Mucosa of descending colon (tissue), 3 donors: Measurements from ENCODE around the gene GRIN1. TPM values are rescaled to one million over a fixed set of nuclear protein-coding genes. Genes with fewer than 3 reads are reported as not detected.

Experiments used
- ATAC-seq: fragments of 200-7000 bp; cut with Tn5 transposase; one replicate; pipeline ENCODE4 v1.9.1; 2020; ENCODE audit warnings: mild to moderate bottlenecking, moderate library complexity
- DNase-seq, 3 donors: peaks; one replicate each; pipeline ENCODE4 v3.0.0-alpha.2; 2020
- H3K36me3 ChIP-seq: fragments of 200-600 bp; one replicate; pipeline ENCODE4 v1.8.0; 2021; ENCODE audit warnings: low read depth, mild to moderate bottlenecking
- H3K4me1 ChIP-seq: fragments of 200-600 bp; one replicate; pipeline ENCODE4 v1.8.0; 2021; ENCODE audit warnings: low read depth, mild to moderate bottlenecking
- H3K4me3 ChIP-seq: fragments of 200-600 bp; one replicate; pipeline ENCODE4 v1.8.0; 2021; ENCODE audit warnings: mild to moderate bottlenecking
- H3K9me3 ChIP-seq: fragments of 200-600 bp; one replicate; pipeline ENCODE4 v1.8.0; 2021; ENCODE audit warnings: mild to moderate bottlenecking
- intact Hi-C, 2 donors: fragments of 100-400 bp; cut with DNase I in 1 of 2; cut with micrococcal nuclease in 1 of 2; formaldehyde crosslinking; loops; one replicate each; pipeline versions ENCODE4 v1.11.0 to v1.11.1; 2022; cut with DNase I, micrococcal nuclease
- total RNA-seq, 3 donors: library from RNA; stranded (reverse); fragmentation: NEBNext Ultra II Directional in 2 of 3; extraction: Animal tissue kit (Norgen Biotek cat#: 25700) in 2 of 3; gene quantifications; one replicate each; pipeline versions ENCODE4 v1.2.1 to v1.2.4, GENCODE V29; 2021 to 2023
- TF ChIP-seq, protein P1 (sequence below): fragments of 200-600 bp; IDR thresholded peaks from one replicate; pipeline ENCODE4 v1.8.0; 2022; ENCODE audit warnings: antibody characterized with exemption, mild to moderate bottlenecking
- donor health status: DM: no; HTN: no; CAD: no; lungs with moderate emphysema.
- donor health status: DM: no; HTN: no; CAD: no.
- donor health status: DM: no; HTN: yes; CAD: no.

Gene GRIN1
- total RNA-seq, 3 donors from 2014 or later: 0.36 to 2.6 TPM; not detected in 1

DNA sequence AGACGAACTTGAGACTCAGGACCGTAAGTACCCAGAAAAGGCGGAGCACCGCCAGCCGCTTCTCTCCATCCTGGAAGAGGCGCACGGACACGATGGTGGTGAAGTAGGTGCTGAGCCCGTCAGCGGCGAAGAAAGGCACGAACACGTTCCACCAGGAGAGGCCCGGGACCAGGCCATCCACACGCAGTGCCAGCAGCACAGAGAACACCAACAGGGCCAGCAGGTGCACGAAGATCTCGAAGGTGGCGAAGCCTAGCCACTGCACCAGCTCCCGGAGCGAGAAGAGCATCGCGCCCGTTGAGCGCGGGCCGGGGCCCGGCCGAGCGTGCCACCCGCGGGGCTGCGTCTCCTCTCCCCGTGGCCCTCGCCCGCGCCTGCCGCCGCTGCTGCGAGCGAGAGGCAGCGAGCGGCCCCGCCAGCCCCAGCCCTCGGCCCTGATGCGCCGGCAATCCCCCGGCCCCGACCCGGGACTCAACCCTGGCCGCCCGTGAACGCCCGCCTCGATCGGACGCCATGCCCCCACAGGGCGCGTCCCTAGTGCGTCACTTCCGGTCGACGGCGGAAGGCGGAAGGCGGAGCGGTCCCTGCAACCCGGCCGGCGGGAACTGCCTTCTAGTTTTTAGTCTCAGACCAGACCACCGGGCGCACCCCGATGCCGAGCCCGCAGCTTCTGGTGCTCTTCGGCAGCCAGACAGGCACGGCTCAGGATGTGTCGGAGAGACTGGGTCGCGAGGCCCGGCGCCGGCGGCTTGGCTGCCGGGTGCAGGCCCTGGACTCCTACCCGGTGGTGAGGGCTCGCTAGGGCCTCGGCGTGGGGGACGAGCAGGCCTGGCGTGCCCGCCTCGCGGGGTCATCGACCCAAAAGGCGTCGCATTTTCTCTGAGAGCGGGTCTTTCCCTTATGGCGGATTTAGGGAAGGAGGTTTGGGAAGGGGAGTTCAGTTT lies 66.4 kb downstream of the GRIN1 start, which contains the start of the genes NDOR1 and TMEM203:
TSS of gene NDOR1 (plus strand) at position 575 of the 944 bp plus-strand sequence. CDS start at position 653, 78 bp downstream.
TSS of gene TMEM203 (minus strand) at position 523 of the 944 bp plus-strand sequence. CDS start at position 289, 234 bp downstream.
- peak; percentile 73 for ATAC-seq
- Histone ChIP-seq H3K36me3 (peaks cover 3% of the 10 kb centered on the region), H3K4me3 (peak within 1 kb of the TSS; percentile 87), H3K4me1 (peaks cover 33% of the 10 kb centered on the region), H3K9me3 (no peaks in the 10 kb centered on the region)
- TF ChIP-seq, protein P1, sequence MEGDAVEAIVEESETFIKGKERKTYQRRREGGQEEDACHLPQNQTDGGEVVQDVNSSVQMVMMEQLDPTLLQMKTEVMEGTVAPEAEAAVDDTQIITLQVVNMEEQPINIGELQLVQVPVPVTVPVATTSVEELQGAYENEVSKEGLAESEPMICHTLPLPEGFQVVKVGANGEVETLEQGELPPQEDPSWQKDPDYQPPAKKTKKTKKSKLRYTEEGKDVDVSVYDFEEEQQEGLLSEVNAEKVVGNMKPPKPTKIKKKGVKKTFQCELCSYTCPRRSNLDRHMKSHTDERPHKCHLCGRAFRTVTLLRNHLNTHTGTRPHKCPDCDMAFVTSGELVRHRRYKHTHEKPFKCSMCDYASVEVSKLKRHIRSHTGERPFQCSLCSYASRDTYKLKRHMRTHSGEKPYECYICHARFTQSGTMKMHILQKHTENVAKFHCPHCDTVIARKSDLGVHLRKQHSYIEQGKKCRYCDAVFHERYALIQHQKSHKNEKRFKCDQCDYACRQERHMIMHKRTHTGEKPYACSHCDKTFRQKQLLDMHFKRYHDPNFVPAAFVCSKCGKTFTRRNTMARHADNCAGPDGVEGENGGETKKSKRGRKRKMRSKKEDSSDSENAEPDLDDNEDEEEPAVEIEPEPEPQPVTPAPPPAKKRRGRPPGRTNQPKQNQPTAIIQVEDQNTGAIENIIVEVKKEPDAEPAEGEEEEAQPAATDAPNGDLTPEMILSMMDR: no peak
- peak; percentile 95 for DNase-seq
- intact Hi-C loops: no loop called here

DNA sequence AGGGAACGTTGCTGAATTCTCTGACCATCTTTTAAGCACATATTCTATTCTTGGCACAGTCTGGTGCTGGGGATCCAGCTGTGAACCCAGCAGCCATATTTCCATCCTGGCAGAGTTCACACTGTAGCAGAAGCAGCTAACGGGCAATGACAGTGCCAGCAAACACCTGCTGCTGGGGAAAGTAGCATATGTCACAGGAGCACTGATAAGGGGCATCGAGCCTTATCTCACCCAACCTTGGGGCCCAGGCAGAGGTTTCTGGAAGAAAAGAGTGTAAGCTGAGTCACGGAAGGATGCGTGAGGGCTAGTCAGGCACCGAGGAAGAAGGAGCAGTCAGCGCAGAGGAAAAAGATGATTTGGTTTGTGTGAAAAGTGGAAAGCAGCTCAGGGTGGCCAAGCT lies 67.6 kb downstream of the GRIN1 start:
- intact Hi-C loops: no loop called here
- ATAC-seq: no peak
- Histone ChIP-seq H3K4me3 (no peak overlapping the region), H3K36me3 (no peaks in the 10 kb centered on the region), H3K4me1 (peaks cover 30% of the 10 kb centered on the region), H3K9me3 (no peaks in the 10 kb centered on the region)
- DNase-seq: no peak
- TF ChIP-seq, protein P1: no peak

- intact Hi-C loops: no loop called here
- no peaks in the 10 kb centered on the region for H3K36me3 ChIP-seq
These were observed 72.6 kb downstream of the GRIN1 start for GRCh38 chr9:137211532-137211931.

DNA sequence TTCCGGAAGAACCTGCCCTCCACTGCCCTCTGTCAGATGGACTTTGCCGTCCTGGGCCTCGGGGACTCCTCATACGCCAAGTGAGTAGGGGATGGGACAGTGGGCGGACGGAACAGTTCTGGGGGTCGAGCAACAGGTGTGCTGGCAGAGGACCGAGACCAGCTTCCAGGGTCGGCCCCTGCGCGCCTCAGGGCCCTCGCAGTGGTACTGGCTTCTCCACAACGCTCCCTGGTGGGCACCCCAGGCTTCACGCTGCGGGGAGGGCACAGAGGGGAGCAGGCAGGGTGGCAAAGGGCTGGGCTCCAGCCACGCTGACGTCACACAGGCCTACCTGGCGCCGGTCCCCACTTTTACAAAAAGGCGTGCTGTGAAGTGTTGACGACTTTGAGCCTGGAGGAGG lies 73.6 kb downstream of the GRIN1 start:
- Histone ChIP-seq H3K9me3 (no peaks in the 10 kb centered on the region), H3K36me3 (no peaks in the 10 kb centered on the region), H3K4me1 (no peaks in the 10 kb centered on the region), H3K4me3 (no peak overlapping the region)
- DNase-seq (no peak), ATAC-seq (no peak)
- intact Hi-C loops: no loop called here
- TF ChIP-seq, protein P1: no peak

More at GRCh38 chr9:137211532-137211931, 72.6 kb downstream of the GRIN1 start:
- ATAC-seq (no peak), DNase-seq (no peak)
- Histone ChIP-seq H3K4me3 (no peak overlapping the region), H3K4me1 (peaks cover 1% of the 10 kb centered on the region), H3K9me3 (no peaks in the 10 kb centered on the region)
- TF ChIP-seq, protein P1: no peak

- intact Hi-C loops: no loop called here
- no peak for ATAC-seq
These were observed 74.5 kb downstream of the GRIN1 start for GRCh38 chr9:137213160-137214060.

More at GRCh38 chr9:137213160-137214060, 74.5 kb downstream of the GRIN1 start:
- H3K9me3 ChIP-seq: no peaks in the 10 kb centered on the region
- H3K4me1 ChIP-seq: peaks cover 6% of the 10 kb centered on the region
- no peak overlapping the region for H3K4me3 ChIP-seq
- TF ChIP-seq, protein P1: no peak
- no peaks in the 10 kb centered on the region for H3K36me3 ChIP-seq
- peak in 1 of 3 donors; percentile 14 for DNase-seq
